HG02763 (cell line): ENCODE results near the gene RPTN.
A peak's percentile ranks its signal among the peaks of the same experiment; 100 is the strongest.

ENCODE experiments used
- ATAC-seq: cut with Tn5 transposase; IDR thresholded peaks from one replicate; pipeline ENCODE4 v1.9.1; 2021; ENCODE audit warnings: mild to moderate bottlenecking, moderate library complexity; ENCODE audit not compliant: unreplicated experiment

The RPTN gene

GRCh38 chr1:152159144-152159543 is at the start of gene RPTN:
Gene RPTN, minus strand, starts transcription at chr1:152159228. Its CDS starts 1,339 bp downstream, at chr1:152157889.
- ATAC-seq, result no peak

- ATAC-seq, result no peak
Observed at GRCh38 chr1:152198982-152199381, 40.0 kb upstream of the RPTN start.

GRCh38 chr1:152197361-152197941 is 38.4 kb upstream of the RPTN start:
- no peak for ATAC-seq

GRCh38 chr1:152191711-152192110 is 32.7 kb upstream of the RPTN start:
- no peak for ATAC-seq

- no peak for ATAC-seq
Observed at GRCh38 chr1:152191260-152191659, 32.2 kb upstream of the RPTN start.

GRCh38 chr1:152190589-152190988 is 31.6 kb upstream of the RPTN start:
- ATAC-seq, result no peak

GRCh38 chr1:152189657-152190442 is 30.8 kb upstream of the RPTN start:
- ATAC-seq, result no peak

- no peak for ATAC-seq
Observed at GRCh38 chr1:152188673-152189591, 29.9 kb upstream of the RPTN start.

- ATAC-seq, result no peak
Observed at GRCh38 chr1:152186556-152187285, 27.7 kb upstream of the RPTN start.

- ATAC-seq, result peak; percentile 46
Observed at GRCh38 chr1:152185544-152186391, 26.7 kb upstream of the RPTN start.

- no peak for ATAC-seq
Observed at GRCh38 chr1:152182944-152183361, 23.9 kb upstream of the RPTN start.

- no peak for ATAC-seq
Observed at GRCh38 chr1:152182431-152182830, 23.4 kb upstream of the RPTN start.

- no peak for ATAC-seq
Observed at GRCh38 chr1:152179566-152179965, 20.5 kb upstream of the RPTN start.

- no peak for ATAC-seq
Observed at GRCh38 chr1:152170287-152170905, 11.4 kb upstream of the RPTN start.

- no peak for ATAC-seq
Observed at GRCh38 chr1:152169366-152170025, 10.5 kb upstream of the RPTN start.

GRCh38 chr1:152168535-152168868 is 9.5 kb upstream of the RPTN start:
- ATAC-seq, result no peak

GRCh38 chr1:152167835-152168534 is 9.0 kb upstream of the RPTN start:
- no peak for ATAC-seq

GRCh38 chr1:152166966-152167365 is 7.9 kb upstream of the RPTN start:
- no peak for ATAC-seq
